ENCODE measurements around the gene SNAPC1.

- TF ChIP-seq CTCF (IDR thresholded peaks at IDR 0.05 in 4 of 5, conservative IDR thresholded peaks at IDR 0.05 in 1 of 5), result no peak
- TF ChIP-seq POLR2A (IDR thresholded peaks at IDR 0.05), result no peak
Observed at GRCh38 chr14:61736751-61737150, 25.5 kb upstream of the SNAPC1 start.
